Heart right ventricle (tissue), 16 donors: Measurements from ENCODE around the gene HMGCLL1. TPM values are rescaled to one million over a fixed set of nuclear protein-coding genes. Genes with fewer than 3 reads are reported as not detected.
A peak's percentile ranks its signal among the peaks of the same experiment; 100 is the strongest.

Experiments
- ATAC-seq, 8 donors: fragments of 200-7000 bp; cut with Tn5 transposase; one replicate each; pipeline ENCODE4 v1.9.1; 2020; ENCODE audit warnings: mild to moderate bottlenecking in 8 of 8, moderate library complexity in 8 of 8, moderate number of reproducible peaks in 1 of 8
- DNase-seq, 2 donors: peaks; one replicate each; pipeline ENCODE4 v3.0.0-alpha.2; 2020
- H3K27ac ChIP-seq, 10 donors: fragments of 200-600 bp; sonication (generic) in 2 of 10; one replicate each; pipeline versions ENCODE4 v1.5.0 to v1.8.0; 2020 to 2022; ENCODE audit warnings: mild to moderate bottlenecking in 3 of 10
- H3K27me3 ChIP-seq, 7 donors: fragments of 200-600 bp; one replicate each; pipeline ENCODE4 v1.8.0; 2021 to 2022; ENCODE audit warnings: mild to moderate bottlenecking in 2 of 7
- H3K36me3 ChIP-seq, 9 donors: fragments of 200-600 bp; sonication (generic) in 1 of 9; one replicate each; pipeline versions ENCODE4 v1.5.0 to v1.8.0; 2020 to 2022; ENCODE audit warnings: mild to moderate bottlenecking in 2 of 9
- H3K4me1 ChIP-seq, 9 donors: fragments of 200-600 bp; sonication (generic) in 1 of 9; one replicate each; pipeline versions ENCODE4 v1.5.0 to v1.8.0; 2020 to 2022; ENCODE audit warnings: mild to moderate bottlenecking in 4 of 9
- H3K4me3 ChIP-seq, 10 donors: fragments of 200-600 bp; sonication (generic) in 2 of 10; one replicate each; pipeline versions ENCODE4 v1.5.0 to v1.8.0; 2020 to 2022; ENCODE audit warnings: mild to moderate bottlenecking in 7 of 10, moderate library complexity in 2 of 10
- H3K9me3 ChIP-seq, 11 donors: fragments of 200-600 bp in 10 of 11; sonication (generic) in 2 of 11; one replicate each; pipeline versions ENCODE4 v1.5.0 to v1.8.0; 2013 to 2022; ENCODE audit warnings: mild to moderate bottlenecking in 2 of 11, control low read depth in 1 of 11, moderate library complexity in 1 of 11
- WGBS, 2 donors: extraction: QIAGEN DNeasy Blood & Tissue Kit; methylation state at CpG; one replicate each; pipeline ENCODE4 v1.1.7; 2013; ENCODE audit warnings: inconsistent platforms in 1 of 2; 5-methylcytosine and 5-hydroxymethylcytosine counted together
- intact Hi-C, 10 donors: fragments of 100-400 bp; cut with DNase I; formaldehyde crosslinking; loops; one replicate each; pipeline versions ENCODE4 v1.11.1 to v1.14.2; 2022
- polyA plus RNA-seq, 2 donors: library from polyadenylated mRNA; stranded (reverse); fragments of 200-250 nt; gene quantifications; one replicate each; pipeline ENCODE4 v1.2.3, GENCODE V29; 2013
- total RNA-seq, 10 donors: library from RNA; stranded (reverse); fragmentation: NEBNext Ultra II Directional in 3 of 10; extraction: Animal tissue kit (Norgen Biotek cat#: 25700) in 3 of 10; gene quantifications; one replicate each; pipeline versions ENCODE4 v1.2.1 to v1.2.4, GENCODE V29; 2021 to 2023
- TF ChIP-seq, protein P1 (sequence below), 9 donors: fragments of 200-600 bp; sonication (generic) in 2 of 9; IDR thresholded peaks; one replicate each; pipeline versions ENCODE4 v1.5.0 to v1.8.0; 2021 to 2022; ENCODE audit warnings: antibody characterized with exemption in 9 of 9, mild to moderate bottlenecking in 5 of 9, moderate library complexity in 1 of 9
- donor health status: Arrhythmogenic right ventricular cardiomyopathy.
- donor health status: ischemic (EF 13 %, LVEDD 7.1; RV severe dilation, severe dysfunction).
- donor health status: healthy with polysubstance abuse.
- donor health status: DM: no; HTN: yes; CAD: no.
- donor health status: DM: no; HTN: no; CAD: no.
- donor health status: ischemic (EF 25% LVEDD 6.9; RV normal size, moderate dysfunction).
- donor health status: ischemic (EF 25% LVEDD 5.7; RV mildly dilated, moderate dysfunction).
- donor health status: healthy.
- donor health status: DM: yes; HTN: yes; CAD: no.
- donor health status: Ischemic cardiomyopathy.
- donor health status: ischemic (EF 35%, LVEDD 5.7; RV mildly dilated, moderate dysfunction).
- donor health status: nonischemic (EF 11% LVEDD 7.7; RV severe dilation, severe dysfunction).
- donor health status: DM: yes; HTN: yes; CAD: no.
- donor health status: PGD.
- donor health status: ischemic (EF 29% LVEDD 5.4; RV normal size, mild dysfunction).
- donor health status: nonischemic (EF 23%, LVEDD 6.1; RV moderate dilation, normal function).

HMGCLL1 gene
- total and polyA plus RNA-seq, 12 donors, result 0.35 to 2.6 (median 1.1) TPM

DNA sequence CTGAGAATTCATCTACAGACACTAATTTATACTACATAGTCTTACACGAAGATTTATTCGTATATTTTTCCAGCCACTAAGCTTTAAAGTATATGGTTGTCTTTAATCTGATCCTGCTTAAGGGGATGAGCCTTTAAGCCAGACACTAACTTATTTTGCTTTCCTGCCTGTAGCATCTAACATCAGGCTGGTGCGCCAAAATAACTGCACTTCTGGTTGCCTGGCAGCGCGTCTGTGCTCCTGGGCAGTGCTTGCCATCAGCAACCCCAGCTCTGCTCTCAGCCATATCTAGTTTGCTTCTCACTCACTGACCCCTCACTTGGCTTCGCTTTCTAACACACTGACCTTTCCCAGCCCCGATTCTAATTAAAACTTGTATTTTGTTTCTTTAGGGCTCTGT, 21.8 kb downstream of the HMGCLL1 start:
- peaks cover 0 to 4% (median 0%) of the 10 kb centered on the region in 9 donors for H3K4me1 ChIP-seq
- intact Hi-C loops, result no loop called here
- H3K9me3 ChIP-seq, result no peaks in the 10 kb centered on the region
- no peaks in the 10 kb centered on the region for H3K36me3 ChIP-seq
- H3K4me3 ChIP-seq, result no peak overlapping the region
- 44 to 52% methylated on average over 7 of the region's 7 CpGs for WGBS, 2 donors
- ATAC-seq, result peak in 3 of 8 donors; percentile 48 to 62 (median 57)
- H3K27ac ChIP-seq, result peak overlapping the region in 1 of 10 donors; percentile 23
- TF ChIP-seq, protein P1, sequence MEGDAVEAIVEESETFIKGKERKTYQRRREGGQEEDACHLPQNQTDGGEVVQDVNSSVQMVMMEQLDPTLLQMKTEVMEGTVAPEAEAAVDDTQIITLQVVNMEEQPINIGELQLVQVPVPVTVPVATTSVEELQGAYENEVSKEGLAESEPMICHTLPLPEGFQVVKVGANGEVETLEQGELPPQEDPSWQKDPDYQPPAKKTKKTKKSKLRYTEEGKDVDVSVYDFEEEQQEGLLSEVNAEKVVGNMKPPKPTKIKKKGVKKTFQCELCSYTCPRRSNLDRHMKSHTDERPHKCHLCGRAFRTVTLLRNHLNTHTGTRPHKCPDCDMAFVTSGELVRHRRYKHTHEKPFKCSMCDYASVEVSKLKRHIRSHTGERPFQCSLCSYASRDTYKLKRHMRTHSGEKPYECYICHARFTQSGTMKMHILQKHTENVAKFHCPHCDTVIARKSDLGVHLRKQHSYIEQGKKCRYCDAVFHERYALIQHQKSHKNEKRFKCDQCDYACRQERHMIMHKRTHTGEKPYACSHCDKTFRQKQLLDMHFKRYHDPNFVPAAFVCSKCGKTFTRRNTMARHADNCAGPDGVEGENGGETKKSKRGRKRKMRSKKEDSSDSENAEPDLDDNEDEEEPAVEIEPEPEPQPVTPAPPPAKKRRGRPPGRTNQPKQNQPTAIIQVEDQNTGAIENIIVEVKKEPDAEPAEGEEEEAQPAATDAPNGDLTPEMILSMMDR (IDR thresholded peaks at IDR 0.05), result no peak
- peaks cover 0 to 5% (median 0%) of the 10 kb centered on the region in 7 donors for H3K27me3 ChIP-seq
- DNase-seq, result peak in 1 of 2 donors; percentile 14

DNA sequence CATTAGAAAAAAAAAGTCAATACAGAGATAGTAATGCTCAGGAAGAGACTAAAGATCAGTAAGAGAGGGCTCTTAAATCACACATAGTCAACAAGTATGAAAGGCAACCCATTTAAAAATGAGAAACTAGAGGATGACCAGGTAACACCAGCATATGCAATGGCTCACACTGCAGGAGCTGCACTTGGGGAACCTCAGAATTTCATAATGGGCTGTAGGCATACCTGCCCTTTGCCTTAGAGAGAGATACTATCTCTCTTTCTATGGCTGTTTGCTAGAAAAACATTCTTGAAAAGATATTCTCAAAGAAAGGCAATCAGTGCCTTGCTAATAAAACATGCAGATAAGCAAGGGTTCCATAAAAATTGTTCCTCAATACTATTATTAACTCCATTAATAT, 33.2 kb downstream of the HMGCLL1 start:
- no peaks in the 10 kb centered on the region for H3K36me3 ChIP-seq
- TF ChIP-seq, protein P1 (IDR thresholded peaks at IDR 0.05), result no peak
- H3K4me1 ChIP-seq, result no peaks in the 10 kb centered on the region
- no peak overlapping the region for H3K27ac ChIP-seq
- DNase-seq (no peak), ATAC-seq (no peak)
- no peak overlapping the region for H3K4me3 ChIP-seq
- H3K9me3 ChIP-seq, result no peaks in the 10 kb centered on the region
- intact Hi-C loops, result no loop called here
- H3K27me3 ChIP-seq, result no peaks in the 10 kb centered on the region

DNA sequence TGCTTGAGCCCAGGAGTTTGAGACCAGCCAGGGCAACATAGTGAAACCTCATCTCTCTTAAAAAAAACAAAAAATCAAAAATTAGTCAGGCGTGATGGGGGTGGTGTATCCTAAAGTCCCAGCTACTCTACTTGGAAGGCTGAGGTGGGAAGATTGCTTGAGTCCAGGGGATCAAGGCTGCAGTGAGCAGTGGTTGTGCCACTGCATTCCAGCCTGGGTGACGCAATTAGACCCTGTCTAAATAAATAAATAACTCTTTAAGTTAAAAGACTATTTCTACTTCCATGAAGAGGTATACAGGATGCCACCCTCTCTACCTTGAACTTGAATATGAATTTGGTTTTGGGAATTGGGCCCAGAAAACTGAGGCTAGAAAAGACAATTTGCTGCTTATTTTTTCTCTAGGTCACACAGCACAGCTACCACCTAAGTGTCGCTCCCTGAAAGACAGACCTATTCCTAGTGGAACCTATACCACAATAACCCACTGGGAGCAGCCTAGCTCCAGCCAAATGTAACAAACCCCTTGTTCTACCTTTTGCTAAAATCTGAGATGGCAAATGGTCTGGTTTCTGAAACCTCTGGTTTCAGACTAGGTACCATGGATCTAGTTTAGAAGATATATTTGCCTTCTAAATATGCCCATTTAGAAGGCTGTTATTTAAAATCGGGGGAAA, 35.2 kb downstream of the HMGCLL1 start:
- Histone ChIP-seq H3K27ac (no peak overlapping the region), H3K4me1 (no peaks in the 10 kb centered on the region), H3K4me3 (no peak overlapping the region), H3K36me3 (no peaks in the 10 kb centered on the region), H3K9me3 (peaks cover 0 to 8% (median 0%) of the 10 kb centered on the region in 11 donors), H3K27me3 (no peaks in the 10 kb centered on the region)
- whole genome bisulfite sequencing, 2 donors, result 88 to 100% methylated on average over 4 of the region's 4 CpGs
- intact Hi-C loops, result no loop called here
- TF ChIP-seq, protein P1 (IDR thresholded peaks at IDR 0.05), result no peak
- no peak for ATAC-seq
- DNase-seq, result no peak

DNA sequence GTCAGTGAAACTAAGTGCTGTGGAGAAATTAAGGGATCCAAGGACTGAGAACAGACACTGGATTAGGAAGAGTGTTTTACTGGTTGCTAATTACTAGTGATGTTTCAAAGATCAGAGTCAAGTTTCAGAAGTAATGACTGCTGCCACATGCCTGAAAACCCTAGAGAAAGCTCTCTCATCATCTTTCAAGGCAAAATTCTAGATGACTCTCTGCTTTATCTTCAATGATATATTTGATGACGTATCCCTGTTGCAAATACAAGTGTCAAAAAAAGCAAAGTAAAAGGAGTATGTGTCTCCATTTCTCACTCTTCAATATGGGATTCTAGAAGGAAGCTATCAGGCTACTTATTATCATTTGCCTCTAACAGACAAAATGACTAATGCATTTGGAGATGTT, 38.0 kb downstream of the HMGCLL1 start:
- no peak overlapping the region for H3K4me3 ChIP-seq
- WGBS, 2 donors, result 66 to 83% methylated on average over 1 of the region's 1 CpG
- intact Hi-C loops, result no loop called here
- H3K27ac ChIP-seq, result no peak overlapping the region
- no peaks in the 10 kb centered on the region for H3K36me3 ChIP-seq
- TF ChIP-seq, protein P1 (IDR thresholded peaks at IDR 0.05), result no peak
- DNase-seq, result no peak
- peaks cover 0 to 8% (median 0%) of the 10 kb centered on the region in 11 donors for H3K9me3 ChIP-seq
- H3K4me1 ChIP-seq, result peaks cover 0 to 4% (median 0%) of the 10 kb centered on the region in 9 donors
- ATAC-seq, result no peak
- H3K27me3 ChIP-seq, result no peaks in the 10 kb centered on the region
